Endometrial microvascular endothelial cells (primary cell): ENCODE results near the gene CDCA7L. TPM values are rescaled to one million over a fixed set of nuclear protein-coding genes. Genes with fewer than 3 reads are reported as not detected.

ENCODE experiments used
- in situ Hi-C: cut with HindIII; loops from 2 replicates; pipeline ENCODE4 v1.10.0; 2017; ENCODE audit warnings: low sequenced_read_pairs, low pct_unique_long_range_greater_than_20kb; ENCODE audit errors: inconsistent ontology term
- total RNA-seq: library from RNA; depleted of rRNA; stranded (reverse); fragments of >200 nt; gene quantifications from one replicate; pipeline ENCODE4 v1.2.3, GENCODE V29; 2015; ENCODE audit errors: inconsistent ontology term

Gene CDCA7L
- 51.0 TPM for total RNA-seq

GRCh38 chr7:21945454-21946221 lies at the start of gene CDCA7L:
Gene CDCA7L (minus strand): TSS chr7:21945899. CDS start chr7:21945804, 95 bp downstream.
- in situ Hi-C loops: no loop called here

GRCh38 chr7:21986096-21986495 lies 40.4 kb upstream of the CDCA7L start:
- in situ Hi-C loops: no loop called here

- in situ Hi-C loops: no loop called here
Measured at GRCh38 chr7:21984042-21984441, 38.3 kb upstream of the CDCA7L start.

GRCh38 chr7:21983056-21983455 lies 37.4 kb upstream of the CDCA7L start:
- in situ Hi-C loops: no loop called here

GRCh38 chr7:21981524-21981923 lies 35.8 kb upstream of the CDCA7L start:
- in situ Hi-C loops: no loop called here

- in situ Hi-C loops: no loop called here
Measured at GRCh38 chr7:21980926-21981500, 35.3 kb upstream of the CDCA7L start.

- in situ Hi-C loops: no loop called here
Measured at GRCh38 chr7:21972397-21972784, 26.7 kb upstream of the CDCA7L start.

- in situ Hi-C loops: no loop called here
Measured at GRCh38 chr7:21971780-21972396, 26.2 kb upstream of the CDCA7L start.

GRCh38 chr7:21969822-21970221 lies 24.1 kb upstream of the CDCA7L start:
- in situ Hi-C loops: no loop called here

- in situ Hi-C loops: no loop called here
Measured at GRCh38 chr7:21967598-21968003, 21.9 kb upstream of the CDCA7L start.

- in situ Hi-C loops: no loop called here
Measured at GRCh38 chr7:21966271-21966670, 20.6 kb upstream of the CDCA7L start.

- in situ Hi-C loops: no loop called here
Measured at GRCh38 chr7:21965291-21965690, 19.6 kb upstream of the CDCA7L start.

GRCh38 chr7:21962677-21963076 lies 17.0 kb upstream of the CDCA7L start:
- in situ Hi-C loops: no loop called here

- in situ Hi-C loops: no loop called here
Measured at GRCh38 chr7:21960922-21961321, 15.2 kb upstream of the CDCA7L start.

- in situ Hi-C loops: no loop called here
Measured at GRCh38 chr7:21959387-21959776, 13.7 kb upstream of the CDCA7L start.

- in situ Hi-C loops: no loop called here
Measured at GRCh38 chr7:21953781-21954180, 8.1 kb upstream of the CDCA7L start.

- in situ Hi-C loops: no loop called here
Measured at GRCh38 chr7:21948887-21949540, 3.3 kb upstream of the CDCA7L start.

- in situ Hi-C loops: no loop called here
Measured at GRCh38 chr7:21948364-21948763, 2.7 kb upstream of the CDCA7L start.

- in situ Hi-C loops: no loop called here
Measured at GRCh38 chr7:21947946-21948345, 2.2 kb upstream of the CDCA7L start.

- in situ Hi-C loops: no loop called here
Measured at GRCh38 chr7:21947056-21947455, 1.4 kb upstream of the CDCA7L start.
